DOHH2 (cell line): ENCODE data around the gene ACTG2.
A peak's percentile ranks its signal among the peaks of the same experiment; 100 is the strongest.

Experiments used
- H3F3A ChIP-seq: fragments of 200-600 bp; sonication (generic), shearing (Covaris generic); 2 replicates; pipeline ENCODE4 v1.6.0; 2016; ENCODE audit warnings: antibody characterized with exemption, mild to moderate bottlenecking; ENCODE audit not compliant: control insufficient read depth, insufficient read depth
- H3K27ac ChIP-seq: fragments of 200-600 bp; sonication (generic); 2 replicates; pipeline ENCODE4 v1.5.1; 2014; ENCODE audit warnings: low read depth, mild to moderate bottlenecking, low read length, moderate library complexity
- H3K27me3 ChIP-seq: fragments of 200-600 bp; sonication (generic); 2 replicates; pipeline ENCODE4 v1.6.1; 2014; ENCODE audit warnings: mild to moderate bottlenecking, low read length, mixed read lengths; ENCODE audit not compliant: control insufficient read depth
- H3K36me3 ChIP-seq: fragments of 200-600 bp; sonication (generic); 2 replicates; pipeline ENCODE4 v1.6.1; 2014; ENCODE audit warnings: mild to moderate bottlenecking, low read length, moderate library complexity, mixed read lengths; ENCODE audit not compliant: control insufficient read depth
- H3K4me1 ChIP-seq: fragments of 200-600 bp; sonication (generic); 2 replicates; pipeline ENCODE4 v1.6.1; 2014; ENCODE audit warnings: mild to moderate bottlenecking, low read length, mixed read lengths; ENCODE audit not compliant: control insufficient read depth
- H3K4me2 ChIP-seq: fragments of 200-600 bp; sonication (generic); 2 replicates; pipeline ENCODE4 v1.6.0; 2014; ENCODE audit warnings: mild to moderate bottlenecking, low read length, moderate library complexity
- H3K4me3 ChIP-seq: fragments of 200-600 bp; sonication (generic); 2 replicates; pipeline ENCODE4 v1.5.1; 2014; ENCODE audit warnings: mild to moderate bottlenecking, low read length, mixed read lengths
- H3K79me2 ChIP-seq: fragments of 200-600 bp; sonication (generic); 2 replicates; pipeline ENCODE4 v1.6.1; 2014; ENCODE audit warnings: mild to moderate bottlenecking, low read length, mixed read lengths; ENCODE audit not compliant: control insufficient read depth
- H3K9me2 ChIP-seq: fragments of 200-600 bp; sonication (generic); replicated peaks from 2 replicates; pipeline ENCODE4 v1.6.1; 2014; ENCODE audit warnings: mild to moderate bottlenecking, low read length, mixed read lengths; ENCODE audit not compliant: control insufficient read depth
- H3K9me3 ChIP-seq: fragments of 200-600 bp; sonication (generic); 2 replicates; pipeline ENCODE4 v1.6.1; 2014; ENCODE audit warnings: antibody characterized with exemption, low read length, mixed read lengths; ENCODE audit not compliant: control insufficient read depth, insufficient read depth
- H4K20me1 ChIP-seq: fragments of 200-600 bp; sonication (generic); 2 replicates; pipeline ENCODE4 v1.6.0; 2014; ENCODE audit warnings: low read depth, mild to moderate bottlenecking, antibody characterized with exemption, low read length, moderate library complexity; ENCODE audit not compliant: control insufficient read depth, insufficient read depth
- EZH2phosphoT487 ChIP-seq: fragments of 200-600 bp; sonication (generic); IDR thresholded peaks from 2 replicates; pipeline ENCODE4 v1.6.1; 2017; ENCODE audit warnings: borderline replicate concordance, mild to moderate bottlenecking, antibody characterized with exemption, low read length, moderate library complexity, mixed read lengths
- TF ChIP-seq, protein P1 (sequence below): fragments of 200-600 bp; sonication (generic); IDR thresholded peaks from one replicate; pipeline ENCODE4 v1.5.1; 2014; ENCODE audit warnings: antibody characterized with exemption, mild to moderate bottlenecking, low read depth, low read length; ENCODE audit not compliant: poor library complexity, severe bottlenecking

ACTG2 gene

DNA sequence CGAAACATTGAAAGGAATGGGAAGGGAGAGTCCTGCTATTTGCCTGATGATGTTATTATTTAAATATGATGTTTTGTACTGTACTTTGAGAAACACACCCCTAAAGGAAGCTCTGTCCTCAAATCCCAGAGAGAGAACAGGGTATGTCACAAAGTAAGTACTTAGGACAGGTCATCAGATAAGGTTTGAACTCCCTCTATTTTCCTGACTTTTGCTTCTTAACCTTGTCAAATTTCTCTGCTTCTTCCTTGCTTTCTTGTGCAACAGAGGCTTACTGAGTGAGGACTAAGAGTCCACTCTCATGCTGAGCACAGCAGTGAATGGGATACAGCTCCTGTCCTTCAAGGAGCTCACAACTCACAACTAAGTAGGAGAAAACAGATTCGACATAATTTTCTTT lies 37.6 kb downstream of the ACTG2 start:
- peaks cover 39% of the 10 kb centered on the region for H3K4me1 ChIP-seq
- H3K9me3 ChIP-seq: peaks cover 4% of the 10 kb centered on the region
- H4K20me1 ChIP-seq: peaks cover 27% of the 10 kb centered on the region
- no peaks in the 10 kb centered on the region for H3K9me2 ChIP-seq
- H3K27ac ChIP-seq: no peak overlapping the region
- peaks cover 85% of the 10 kb centered on the region for H3K79me2 ChIP-seq
- no peak for TF ChIP-seq EZH2phosphoT487
- H3F3A ChIP-seq: peaks cover 8% of the 10 kb centered on the region; the same call in 1 of the 2 replicates
- H3K4me3 ChIP-seq: no peak overlapping the region
- H3K4me2 ChIP-seq: peak overlapping the region; percentile 83
- H3K36me3 ChIP-seq: peaks cover 78% of the 10 kb centered on the region
- H3K27me3 ChIP-seq: no peaks in the 10 kb centered on the region

DNA sequence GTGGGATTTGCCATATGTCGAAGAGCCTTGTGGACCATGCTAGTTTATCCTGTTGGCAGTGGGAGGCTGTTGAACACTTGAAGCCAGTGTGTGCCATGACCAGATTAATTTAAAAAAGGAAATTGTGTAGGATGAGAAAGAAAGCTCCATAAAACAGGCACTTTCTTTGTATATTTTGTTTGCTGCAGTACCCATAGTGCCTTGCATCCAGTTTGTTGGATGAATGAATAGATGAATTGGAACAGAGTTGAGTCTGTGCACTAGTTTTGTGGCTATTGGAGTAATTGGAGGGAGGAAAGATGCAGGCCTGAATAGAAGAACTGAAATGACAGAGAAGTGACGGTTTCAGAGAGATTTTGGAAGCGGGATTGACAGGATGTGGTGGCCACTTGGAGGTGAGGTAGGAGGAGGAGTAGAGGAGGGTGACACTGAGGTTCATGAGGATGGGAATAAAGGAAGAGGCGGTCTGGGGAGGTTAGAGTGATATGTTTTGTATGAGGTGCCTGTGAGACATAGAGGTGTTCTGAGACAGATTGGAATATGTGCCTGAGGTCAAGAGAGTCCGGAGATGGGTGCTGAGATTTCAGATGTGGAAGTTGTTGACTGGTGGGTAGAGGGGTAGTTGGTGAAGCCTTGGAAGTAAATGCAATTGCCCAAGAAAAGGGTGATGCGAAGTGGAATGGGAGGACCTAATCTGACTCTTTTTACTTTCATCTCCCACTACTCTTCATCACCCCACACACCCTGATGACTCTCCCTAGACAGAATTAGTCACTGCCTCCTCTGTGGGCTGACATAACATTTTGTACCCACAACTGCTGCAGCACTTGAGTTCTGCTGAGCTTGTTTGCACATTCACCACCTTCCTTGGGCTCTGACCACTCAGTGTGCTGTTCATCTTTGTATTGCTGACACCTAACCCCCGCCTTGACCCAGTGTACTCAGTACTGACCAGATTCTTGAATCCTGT lies 39.0 kb downstream of the ACTG2 start:
- TF ChIP-seq, protein P1, sequence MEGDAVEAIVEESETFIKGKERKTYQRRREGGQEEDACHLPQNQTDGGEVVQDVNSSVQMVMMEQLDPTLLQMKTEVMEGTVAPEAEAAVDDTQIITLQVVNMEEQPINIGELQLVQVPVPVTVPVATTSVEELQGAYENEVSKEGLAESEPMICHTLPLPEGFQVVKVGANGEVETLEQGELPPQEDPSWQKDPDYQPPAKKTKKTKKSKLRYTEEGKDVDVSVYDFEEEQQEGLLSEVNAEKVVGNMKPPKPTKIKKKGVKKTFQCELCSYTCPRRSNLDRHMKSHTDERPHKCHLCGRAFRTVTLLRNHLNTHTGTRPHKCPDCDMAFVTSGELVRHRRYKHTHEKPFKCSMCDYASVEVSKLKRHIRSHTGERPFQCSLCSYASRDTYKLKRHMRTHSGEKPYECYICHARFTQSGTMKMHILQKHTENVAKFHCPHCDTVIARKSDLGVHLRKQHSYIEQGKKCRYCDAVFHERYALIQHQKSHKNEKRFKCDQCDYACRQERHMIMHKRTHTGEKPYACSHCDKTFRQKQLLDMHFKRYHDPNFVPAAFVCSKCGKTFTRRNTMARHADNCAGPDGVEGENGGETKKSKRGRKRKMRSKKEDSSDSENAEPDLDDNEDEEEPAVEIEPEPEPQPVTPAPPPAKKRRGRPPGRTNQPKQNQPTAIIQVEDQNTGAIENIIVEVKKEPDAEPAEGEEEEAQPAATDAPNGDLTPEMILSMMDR: no peak
- TF ChIP-seq EZH2phosphoT487: no peak
- 0 out of 2 replicates have a peak overlapping the region, but pooled peaks have one; percentile 8 for H3K4me2 ChIP-seq
- no peak overlapping the region for H3K4me3 ChIP-seq
- peaks cover 86% of the 10 kb centered on the region for H3K36me3 ChIP-seq
- no peaks in the 10 kb centered on the region for H3K9me2 ChIP-seq
- H4K20me1 ChIP-seq: peaks cover 34% of the 10 kb centered on the region
- H3F3A ChIP-seq: no peaks in the 10 kb centered on the region
- no peak overlapping the region for H3K27ac ChIP-seq
- peaks cover 32% of the 10 kb centered on the region for H3K4me1 ChIP-seq
- peaks cover 97% of the 10 kb centered on the region for H3K79me2 ChIP-seq
- H3K27me3 ChIP-seq: no peaks in the 10 kb centered on the region
- no peaks in the 10 kb centered on the region for H3K9me3 ChIP-seq

DNA sequence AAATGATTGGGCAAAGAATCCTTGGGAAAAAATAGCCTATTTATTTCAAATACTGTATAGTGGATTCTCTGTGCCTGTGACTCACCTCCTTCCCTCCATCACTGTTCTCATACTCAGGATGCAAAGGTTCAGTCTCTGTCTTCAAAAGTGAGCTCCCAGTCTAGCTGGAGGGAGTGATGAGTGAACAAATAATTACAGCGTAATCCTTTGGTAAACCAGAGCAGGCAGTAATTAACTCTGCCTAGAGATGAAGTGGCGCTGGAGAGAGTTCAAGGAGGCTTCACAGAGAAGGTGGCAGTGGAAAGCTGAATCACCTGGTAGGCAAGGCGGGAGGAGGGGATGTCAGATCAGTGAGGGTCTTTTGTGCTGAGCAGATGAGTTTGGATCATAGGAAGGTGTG lies 40.4 kb downstream of the ACTG2 start:
- Histone ChIP-seq H3K4me3 (no peak overlapping the region), H3K9me2 (no peaks in the 10 kb centered on the region), H3K4me2 (no peak overlapping the region), H3K4me1 (peaks cover 30% of the 10 kb centered on the region), H3F3A (no peaks in the 10 kb centered on the region), H3K9me3 (no peaks in the 10 kb centered on the region), H3K27me3 (no peaks in the 10 kb centered on the region), H3K36me3 (peaks cover 90% of the 10 kb centered on the region), H4K20me1 (peaks cover 34% of the 10 kb centered on the region), H3K27ac (no peak overlapping the region), H3K79me2 (peaks cover 97% of the 10 kb centered on the region)
- TF ChIP-seq, protein P1: no peak
- no peak for TF ChIP-seq EZH2phosphoT487

DNA sequence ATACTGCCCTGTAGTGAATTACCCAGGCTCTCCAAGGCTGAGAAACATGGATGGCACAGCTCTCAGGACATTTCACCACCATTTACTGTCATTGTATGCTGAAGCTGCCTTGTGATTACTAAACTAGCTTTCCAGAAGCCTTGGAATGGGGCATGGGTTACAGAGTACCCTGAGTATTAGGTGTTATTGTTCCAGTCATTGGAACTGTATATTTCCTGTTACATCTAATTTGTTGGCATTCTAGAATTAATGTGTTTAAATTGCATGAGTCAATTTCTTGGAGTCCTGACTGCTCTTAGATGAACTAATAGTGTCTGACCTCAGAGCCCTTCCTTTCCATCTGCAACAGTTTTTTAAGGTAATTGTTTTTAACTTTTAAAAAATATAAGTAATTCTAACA lies 42.8 kb downstream of the ACTG2 start:
- H3K36me3 ChIP-seq: peaks cover 88% of the 10 kb centered on the region
- no peak overlapping the region for H3K4me2 ChIP-seq
- no peaks in the 10 kb centered on the region for H3K27me3 ChIP-seq
- H3K4me3 ChIP-seq: no peak overlapping the region
- peaks cover 17% of the 10 kb centered on the region for H3K4me1 ChIP-seq
- TF ChIP-seq EZH2phosphoT487: no peak
- TF ChIP-seq, protein P1: no peak
- no peaks in the 10 kb centered on the region for H3K9me2 ChIP-seq
- H4K20me1 ChIP-seq: peaks cover 39% of the 10 kb centered on the region
- no peaks in the 10 kb centered on the region for H3K9me3 ChIP-seq
- no peak overlapping the region for H3K27ac ChIP-seq
- peaks cover 97% of the 10 kb centered on the region for H3K79me2 ChIP-seq
- H3F3A ChIP-seq: no peaks in the 10 kb centered on the region
